ENCODE measurements around the gene TNIP2. TPM values are rescaled to one million over a fixed set of nuclear protein-coding genes. Genes with fewer than 3 reads are reported as not detected.

Gene TNIP2
- total RNA-seq = 51.8 and 56.1 TPM in 2 replicates

DNA sequence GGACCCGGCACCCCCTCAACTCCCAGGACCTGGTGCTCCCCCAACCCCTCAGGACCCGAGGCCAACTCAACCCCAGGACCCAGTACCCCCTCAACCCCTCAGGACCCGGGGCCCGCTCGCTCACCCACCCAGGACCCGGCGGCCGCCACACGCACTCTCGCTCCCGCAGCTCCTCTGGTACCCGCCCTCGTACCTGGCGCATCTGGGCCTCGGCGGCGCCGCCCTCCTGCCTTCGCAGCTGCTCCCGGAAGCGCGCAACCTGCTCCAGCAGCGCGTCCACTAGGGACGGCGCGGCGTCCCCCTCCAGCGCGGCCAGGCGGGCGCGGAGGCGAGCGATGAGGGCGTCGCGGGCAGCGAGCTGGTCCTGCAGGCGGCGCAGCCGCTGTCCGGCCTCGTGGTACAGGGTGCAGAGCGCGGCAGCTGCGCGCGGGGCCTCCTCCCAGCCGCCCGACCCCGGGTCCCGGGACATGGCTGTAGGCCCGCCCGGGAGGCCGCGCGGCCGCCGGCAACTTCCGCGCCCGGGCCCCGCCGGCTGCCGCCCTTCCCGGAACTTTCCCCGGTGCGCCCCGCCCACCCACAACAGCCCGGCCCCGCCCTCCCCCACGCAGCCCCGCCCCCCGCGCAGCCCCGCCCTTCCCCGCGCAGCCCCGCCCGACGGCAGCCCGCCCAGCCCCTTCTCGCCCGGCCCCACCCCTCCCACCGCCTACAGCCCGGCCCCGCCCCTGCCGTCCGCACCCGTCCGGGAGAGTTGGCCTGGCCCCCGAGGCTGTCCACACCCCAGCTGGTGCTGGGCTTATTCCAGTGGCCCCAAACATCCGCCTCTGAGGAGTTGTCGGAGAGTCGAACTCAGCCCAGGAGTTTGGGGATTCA, at the start of gene TNIP2:
Gene TNIP2 (minus strand): TSS at position 516 of the 870 bp plus-strand sequence. CDS start 47 bp downstream, at position 469.

GRCh38 chr4:2792711-2793585, 36.8 kb upstream of the TNIP2 start, which contains the start of gene SH3BP2:
SH3BP2 (plus strand) TSS chr4:2793085; CDS start chr4:2820618, 27,533 bp downstream.

Other genes with a start within 250 kb of the TNIP2 start
- 12.7 and 16.9 TPM in 2 replicates for gene FAM193A, start 219.7 kb downstream of the TNIP2 start, total RNA-seq
- gene SH3BP2, start 36.7 kb upstream of the TNIP2 start, total RNA-seq = 27.3 and 28.5 TPM in 2 replicates
- gene ADD1, start 87.5 kb upstream of the TNIP2 start, total RNA-seq = 164 and 215 TPM in 2 replicates
- gene NOP14, start 207.1 kb upstream of the TNIP2 start, total RNA-seq = 14.6 and 16.4 TPM in 2 replicates
- 1.4 and 3.7 TPM in 2 replicates for gene GRK4, start 207.2 kb upstream of the TNIP2 start, total RNA-seq

Measured in pericardium fibroblast (primary cell).